ENCODE results near the gene RTP4. TPM values are rescaled to one million over a fixed set of nuclear protein-coding genes. Genes with fewer than 3 reads are reported as not detected.

The RTP4 gene
- total and polyA plus RNA-seq, 2 donors (not counting 3 experiments of a cell fraction or from before 2014, with no cell fraction given): 0.12 to 0.22 TPM

GRCh38 chr3:187323091-187323490 is 45.1 kb upstream of the RTP4 start:
- intact Hi-C loops (cut with micrococcal nuclease) (no loop called here), dilution Hi-C loops (cut with MboI; ENCODE audit: extremely low pct_ligation_motif_present, low sequenced_read_pairs) (loop anchor here (25.0 kb wide), 1 partner anchor 364 kb away; no protein-coding TSS in a partner anchor)
- no peaks in the 10 kb centered on the region for H3K9me3 ChIP-seq (replicated peaks; ENCODE audit: control insufficient read depth, insufficient read depth, low read length)
- H4K20me1 ChIP-seq (replicated peaks; ENCODE audit: control insufficient read depth, extremely low read depth, insufficient read depth, low read length): no peaks in the 10 kb centered on the region
- H3K4me3 ChIP-seq (replicated peaks in 1 of 3; ENCODE audit: insufficient read depth in 1 of 3, low read depth in 1 of 3, low read length in 3 of 3): no peak overlapping the region
- no peak overlapping the region for H3K4me2 ChIP-seq (ENCODE audit: insufficient read depth, low read length)
- FAIRE-seq: no peak
- TF ChIP-seq GATA2 (IDR thresholded peaks at IDR 0.05; ENCODE audit: insufficient read depth, insufficient read length, low read depth, low read length) (no peak), POLR2AphosphoS5 (IDR thresholded peaks at IDR 0.05; ENCODE audit: insufficient read depth, low read depth, low read length) (no peak), MAX (IDR thresholded peaks at IDR 0.05; ENCODE audit: insufficient read depth, insufficient read length) (no peak), POLR2A (IDR thresholded peaks at IDR 0.05; ENCODE audit: low read depth, low read length) (no peak), EZH2 (IDR thresholded peaks at IDR 0.05; ENCODE audit: borderline replicate concordance, low read depth, low read length, severe bottlenecking) (no peak), CTCF (IDR thresholded peaks at IDR 0.05; ENCODE audit: extremely low read depth in 1 of 2, insufficient read depth in 1 of 2, low read depth in 1 of 2, low read length in 2 of 2) (no peak), FOS (IDR thresholded peaks at IDR 0.05; ENCODE audit: borderline replicate concordance, insufficient read depth, low read length) (no peak), MYC (IDR thresholded peaks at IDR 0.05; ENCODE audit: low read depth, low read length) (no peak), JUN (IDR thresholded peaks at IDR 0.05; ENCODE audit: borderline replicate concordance, insufficient read depth, insufficient read length, low read depth) (no peak)
- BruUV-seq (replicated peaks): no TSS peak
- no peak overlapping the region for H3K27ac ChIP-seq (ENCODE audit: insufficient read depth, low read depth, low read length)
- no peaks in the 10 kb centered on the region for H3K9me1 ChIP-seq (replicated peaks; ENCODE audit: control insufficient read depth, extremely low read depth, insufficient read depth, low read length)
- H3K79me2 ChIP-seq (ENCODE audit: control insufficient read depth, insufficient read depth, low read length): no peaks in the 10 kb centered on the region
- POLR2A ChIA-PET: no interaction called here
- peaks cover 8% of the 10 kb centered on the region for H3K4me1 ChIP-seq (ENCODE audit: control insufficient read depth, extremely low read depth, insufficient read depth, low read length)
- DNase-seq (ENCODE audit: low read depth, low spot score): no peak
- CTCF ChIA-PET: interaction anchor here (12.9 kb wide), 1 partner anchor 358 kb away, joined by 486 read pairs; no protein-coding TSS in a partner anchor
- H3K27me3 ChIP-seq (ENCODE audit: control insufficient read depth in 2 of 2, insufficient read depth in 2 of 2, low read length in 2 of 2): no peaks in the 10 kb centered on the region
- H3K36me3 ChIP-seq (ENCODE audit: control insufficient read depth in 2 of 2, extremely low read depth in 1 of 2, insufficient read depth in 2 of 2, low read length in 2 of 2): no peaks in the 10 kb centered on the region
- no peak overlapping the region for H3K9ac ChIP-seq (replicated peaks; ENCODE audit: extremely low read depth, insufficient read depth, low read length)
- H2AFZ ChIP-seq (ENCODE audit: low read depth, low read length): no peak overlapping the region
